NCI-H2171 treated with DMSO at 0.1 percent for 48 hours (cell line): ENCODE results near the gene MMUT.
A peak's percentile ranks its signal among the peaks of the same experiment; 100 is the strongest.
"Not testable (repeated sequence)": the region's sequence is repeated elsewhere in the genome, so short reads cannot be mapped to it uniquely, and the experiment has no call there.

Experiments used
- DNase-seq: peaks from one replicate; lab custom pipeline; 2025; lab: John Stamatoyannopoulos, UW

MMUT gene

GRCh38 chr6:49462927-49463611, at the start of gene MMUT, which contains the start of gene CENPQ:
TSS of gene MMUT (minus strand) at chr6:49463253. CDS start at chr6:49459466, 3,787 bp downstream.
TSS of gene CENPQ (plus strand) at chr6:49463370. CDS start at chr6:49470177, 6,807 bp downstream.
- DNase-seq, result peak; percentile 97

GRCh38 chr6:49509342-49509741, 46.3 kb upstream of the MMUT start:
- DNase-seq, result no peak

GRCh38 chr6:49506569-49507111, 43.6 kb upstream of the MMUT start:
- no peak for DNase-seq

- no peak for DNase-seq
Measured at GRCh38 chr6:49504666-49505065, 41.6 kb upstream of the MMUT start.

- no peak for DNase-seq
Measured at GRCh38 chr6:49499623-49500022, 36.6 kb upstream of the MMUT start, which contains the start of gene GLYATL3. TSS of gene GLYATL3 (plus strand) at chr6:49499923. CDS start at chr6:49511991, 12,068 bp downstream.

GRCh38 chr6:49499126-49499525, 36.1 kb upstream of the MMUT start:
- no peak for DNase-seq

GRCh38 chr6:49497304-49497703, 34.3 kb upstream of the MMUT start:
- no peak for DNase-seq

- DNase-seq, result no peak
Measured at GRCh38 chr6:49490633-49491032, 27.6 kb upstream of the MMUT start.

GRCh38 chr6:49483380-49483779, 20.3 kb upstream of the MMUT start:
- not testable (repeated sequence) for DNase-seq

GRCh38 chr6:49481846-49482245, 18.8 kb upstream of the MMUT start:
- not testable (repeated sequence) for DNase-seq

GRCh38 chr6:49479308-49479970, 16.4 kb upstream of the MMUT start:
- DNase-seq, result no peak

- not testable (repeated sequence) for DNase-seq
Measured at GRCh38 chr6:49476564-49476963, 13.5 kb upstream of the MMUT start.

- no peak for DNase-seq
Measured at GRCh38 chr6:49468042-49468441, 5.0 kb upstream of the MMUT start.

GRCh38 chr6:49464691-49465090, 1.6 kb upstream of the MMUT start:
- no peak for DNase-seq

GRCh38 chr6:49463612-49463967, 537 bp upstream of the MMUT start:
- DNase-seq, result no peak

GRCh38 chr6:49462599-49462926, 490 bp downstream of the MMUT start:
- DNase-seq, result no peak

GRCh38 chr6:49462071-49462470, 982 bp downstream of the MMUT start:
- no peak for DNase-seq

- DNase-seq, result no peak
Measured at GRCh38 chr6:49457771-49458170, 5.3 kb downstream of the MMUT start.

- peak; percentile 34 for DNase-seq
Measured at GRCh38 chr6:49454787-49455709, 8.0 kb downstream of the MMUT start.

GRCh38 chr6:49453221-49453620, 9.8 kb downstream of the MMUT start:
- peak; percentile 1 for DNase-seq

GRCh38 chr6:49430866-49431265, 32.2 kb downstream of the MMUT start:
- no peak for DNase-seq

- DNase-seq, result no peak
Measured at GRCh38 chr6:49430187-49430586, 32.9 kb downstream of the MMUT start.
